Measurements from ENCODE around the gene UPF1.
"Not testable (repeated sequence)": the region's sequence is repeated elsewhere in the genome, so short reads cannot be mapped to it uniquely, and the experiment has no call there.

Gene UPF1

DNA sequence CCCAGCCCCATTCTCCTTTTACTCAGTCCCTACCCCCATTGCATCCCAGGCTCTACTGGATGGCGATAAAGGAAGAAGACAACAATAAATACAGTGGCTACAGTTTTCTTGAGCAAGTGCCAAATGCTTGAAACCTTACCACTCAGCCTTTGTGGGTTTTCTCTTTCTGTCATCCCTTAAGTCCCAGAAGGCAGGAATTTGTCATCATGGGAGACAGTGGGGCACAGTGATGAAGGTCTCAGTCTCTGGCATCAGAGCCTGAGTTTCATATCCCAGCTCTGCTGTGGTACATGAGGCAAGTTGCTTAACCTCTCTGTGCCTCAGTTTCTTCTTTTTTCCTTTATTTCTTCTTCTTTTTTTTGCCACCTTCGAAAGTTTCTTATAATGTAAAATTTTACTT lies 35.5 kb upstream of the UPF1 start:
- in situ Hi-C loops (cut with HindIII; ENCODE audit: low pct_ligation_motif_present, low pct_unique_long_range_greater_than_20kb, low sequenced_read_pairs), result no loop called here
- DNase-seq, result no peak

GRCh38 chr19:18798384-18799352 lies 33.1 kb upstream of the UPF1 start:
- in situ Hi-C loops (cut with HindIII; ENCODE audit: low pct_ligation_motif_present, low pct_unique_long_range_greater_than_20kb, low sequenced_read_pairs), result no loop called here
- no peak for DNase-seq

DNA sequence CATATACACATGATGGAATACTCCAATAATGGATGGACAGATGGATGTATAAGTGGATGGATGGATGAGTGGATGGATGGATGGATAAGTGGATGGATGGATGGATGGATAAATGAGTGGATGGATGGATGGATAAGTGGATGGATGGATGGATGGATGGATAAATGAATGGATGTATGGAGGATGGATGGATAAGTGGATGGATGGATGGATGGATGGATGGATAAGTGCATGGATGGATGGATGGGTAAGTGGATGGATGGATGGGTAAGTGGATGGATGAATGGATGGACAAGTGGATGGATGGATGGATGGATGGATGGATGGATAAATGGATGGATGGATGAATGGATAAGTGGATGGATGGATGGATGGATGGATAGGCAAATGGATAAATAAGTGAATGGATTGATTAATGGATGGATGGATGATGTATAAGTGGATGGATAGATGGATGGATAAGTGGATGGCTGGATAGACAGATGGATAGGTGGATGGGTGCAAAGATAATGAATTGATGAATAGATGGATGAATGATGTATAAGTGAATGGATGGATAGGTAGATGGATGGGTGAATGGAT lies 32.3 kb upstream of the UPF1 start:
- in situ Hi-C loops (cut with HindIII; ENCODE audit: low pct_ligation_motif_present, low pct_unique_long_range_greater_than_20kb, low sequenced_read_pairs), result no loop called here
- no peak for DNase-seq

- DNase-seq, result no peak
These were observed 31.7 kb upstream of the UPF1 start for GRCh38 chr19:18800079-18800478.

GRCh38 chr19:18800636-18801035 lies 31.1 kb upstream of the UPF1 start:
- in situ Hi-C loops (cut with HindIII; ENCODE audit: low pct_ligation_motif_present, low pct_unique_long_range_greater_than_20kb, low sequenced_read_pairs), result no loop called here
- no peak for DNase-seq

More at GRCh38 chr19:18800079-18800478, 31.7 kb upstream of the UPF1 start:
- in situ Hi-C loops (cut with HindIII; ENCODE audit: low pct_ligation_motif_present, low pct_unique_long_range_greater_than_20kb, low sequenced_read_pairs), result no loop called here

DNA sequence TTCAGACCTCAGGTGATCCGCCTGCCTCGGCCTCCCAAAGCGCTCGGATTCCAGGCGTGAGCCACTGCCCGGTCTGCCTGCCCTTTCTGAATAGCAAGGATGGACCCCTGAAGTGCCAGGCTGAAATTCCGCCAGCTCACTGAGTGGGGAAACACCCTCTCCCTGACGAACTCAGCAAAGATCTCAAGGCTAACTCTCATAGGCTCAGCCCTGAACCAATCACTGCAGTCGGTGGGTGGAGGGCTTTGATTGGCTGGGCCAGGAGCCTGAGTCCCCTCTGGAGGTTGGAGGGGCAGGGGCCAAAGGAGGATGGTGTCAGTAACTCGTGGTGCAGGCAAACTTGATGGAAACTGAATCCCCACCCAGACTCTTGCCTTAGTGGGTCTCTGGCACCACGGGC lies 29.4 kb upstream of the UPF1 start:
- DNase-seq, result no peak

GRCh38 chr19:18803550-18804138 lies 28.1 kb upstream of the UPF1 start:
- in situ Hi-C loops (cut with HindIII; ENCODE audit: low pct_ligation_motif_present, low pct_unique_long_range_greater_than_20kb, low sequenced_read_pairs), result no loop called here
- no peak for DNase-seq

More for the DNA sequence above, 29.4 kb upstream of the UPF1 start:
- in situ Hi-C loops (cut with HindIII; ENCODE audit: low pct_ligation_motif_present, low pct_unique_long_range_greater_than_20kb, low sequenced_read_pairs), result no loop called here

DNA sequence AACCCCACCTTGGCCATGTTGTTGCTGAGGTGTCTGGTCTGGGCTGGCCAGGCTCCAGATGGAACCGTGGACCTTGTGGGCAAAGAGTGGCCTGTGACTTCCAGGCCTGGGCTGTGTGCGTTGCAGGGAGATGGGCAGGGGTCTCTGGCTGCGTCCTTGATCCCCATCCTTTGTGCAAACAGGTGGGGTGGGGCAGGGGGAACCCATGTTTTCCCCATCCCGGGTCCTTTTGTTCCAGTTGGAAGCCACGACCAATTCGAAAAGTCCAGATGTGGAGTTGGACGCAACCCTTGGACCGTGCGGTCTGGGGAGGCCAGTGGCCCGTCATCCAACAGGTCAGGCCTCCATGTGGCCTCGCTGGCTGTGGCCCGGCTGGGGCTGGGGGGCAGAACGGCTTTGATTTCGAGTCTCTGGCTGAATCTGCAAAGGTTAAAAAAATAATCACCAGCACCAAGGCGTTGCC lies 27.6 kb upstream of the UPF1 start:
- in situ Hi-C loops (cut with HindIII; ENCODE audit: low pct_ligation_motif_present, low pct_unique_long_range_greater_than_20kb, low sequenced_read_pairs), result no loop called here
- no peak for DNase-seq

- no peak for DNase-seq
- in situ Hi-C loops (cut with HindIII; ENCODE audit: low pct_ligation_motif_present, low pct_unique_long_range_greater_than_20kb, low sequenced_read_pairs), result no loop called here
These were observed 27.1 kb upstream of the UPF1 start for GRCh38 chr19:18804643-18805042.

DNA sequence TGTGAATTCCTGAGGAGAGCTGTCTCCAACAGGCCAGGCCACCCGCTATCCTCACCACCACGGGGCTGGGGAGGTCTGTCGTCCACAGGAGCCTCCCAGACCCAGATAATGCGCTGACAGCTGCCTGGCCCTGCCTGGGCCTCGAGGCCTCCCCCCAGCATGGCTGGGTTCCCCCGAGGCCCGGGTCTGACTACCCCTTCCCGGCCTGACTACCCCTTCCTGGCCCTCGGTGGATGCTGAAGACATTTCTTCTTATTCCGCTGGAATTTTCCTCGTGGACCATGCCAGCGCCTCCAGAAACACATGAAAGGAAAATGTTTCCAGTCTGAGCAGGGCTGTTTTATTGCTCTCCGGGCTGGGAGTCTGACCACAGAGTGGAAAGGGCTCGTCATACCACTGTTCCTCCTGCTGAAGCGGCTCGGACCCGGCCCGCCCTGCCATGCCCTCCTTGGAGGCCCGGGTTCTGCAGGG lies 23.9 kb upstream of the UPF1 start:
- in situ Hi-C loops (cut with HindIII; ENCODE audit: low pct_ligation_motif_present, low pct_unique_long_range_greater_than_20kb, low sequenced_read_pairs), result no loop called here

DNA sequence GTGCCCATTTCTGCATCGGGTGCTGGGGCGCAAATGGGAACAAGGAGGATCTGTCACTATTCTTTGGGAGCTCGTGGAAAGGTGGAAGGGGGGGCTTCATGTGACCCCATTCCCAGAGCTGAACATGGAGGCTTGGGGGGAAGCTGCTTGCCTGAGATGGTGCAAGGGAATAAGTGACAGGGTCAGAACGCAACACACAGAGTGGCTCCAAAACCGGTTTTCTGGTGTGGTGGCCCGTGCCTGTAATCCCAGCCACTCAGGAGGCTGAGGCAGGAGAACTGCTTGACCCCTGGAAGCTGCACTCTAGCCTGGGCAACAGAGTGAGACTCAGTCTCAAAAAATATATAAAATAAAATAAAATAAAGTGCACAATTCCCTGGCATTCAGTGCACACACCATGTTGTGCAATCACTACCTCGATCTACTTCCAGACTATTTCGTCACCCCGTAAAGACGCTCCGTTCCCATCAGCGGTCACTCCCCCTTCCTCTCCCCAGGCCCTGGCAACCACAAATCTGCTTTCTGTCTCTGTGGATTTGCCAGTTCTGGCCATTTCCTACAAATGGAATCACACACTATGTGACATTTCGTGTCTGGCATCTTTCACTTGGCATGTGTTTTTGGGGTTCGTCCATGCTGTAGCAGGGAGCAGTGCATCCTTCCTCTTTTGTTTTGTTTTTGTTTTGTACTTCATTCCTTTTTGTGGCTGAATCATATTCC lies 22.4 kb upstream of the UPF1 start:
- in situ Hi-C loops (cut with HindIII; ENCODE audit: low pct_ligation_motif_present, low pct_unique_long_range_greater_than_20kb, low sequenced_read_pairs), result no loop called here
- no peak for DNase-seq

More for the DNA sequence above, 23.9 kb upstream of the UPF1 start:
- DNase-seq, result no peak

DNA sequence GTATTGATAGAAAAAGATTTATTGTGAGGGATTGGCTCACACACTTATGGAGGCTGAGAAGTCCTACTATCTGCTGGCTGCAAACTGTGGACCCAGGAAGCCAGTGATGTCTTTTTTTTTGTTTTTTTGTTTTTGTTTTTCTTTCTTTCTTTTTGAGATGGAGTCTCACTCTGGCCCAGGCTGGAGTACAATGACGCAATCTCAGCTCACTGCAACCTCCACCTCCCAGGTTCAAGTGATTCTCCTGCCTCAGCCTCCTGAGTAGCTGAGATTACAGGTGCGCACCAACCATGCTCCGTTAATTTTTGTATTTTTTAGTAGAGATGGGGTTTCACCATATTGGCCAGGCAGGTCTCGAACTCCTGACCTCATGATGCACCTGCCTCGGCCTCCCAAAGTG lies 20.1 kb upstream of the UPF1 start:
- DNase-seq; in situ Hi-C loops (cut with HindIII; ENCODE audit: low pct_ligation_motif_present, low pct_unique_long_range_greater_than_20kb, low sequenced_read_pairs): not testable (repeated sequence)

GRCh38 chr19:18814063-18814462 lies 17.7 kb upstream of the UPF1 start:
- in situ Hi-C loops (cut with HindIII; ENCODE audit: low pct_ligation_motif_present, low pct_unique_long_range_greater_than_20kb, low sequenced_read_pairs), result no loop called here
- DNase-seq, result no peak

DNA sequence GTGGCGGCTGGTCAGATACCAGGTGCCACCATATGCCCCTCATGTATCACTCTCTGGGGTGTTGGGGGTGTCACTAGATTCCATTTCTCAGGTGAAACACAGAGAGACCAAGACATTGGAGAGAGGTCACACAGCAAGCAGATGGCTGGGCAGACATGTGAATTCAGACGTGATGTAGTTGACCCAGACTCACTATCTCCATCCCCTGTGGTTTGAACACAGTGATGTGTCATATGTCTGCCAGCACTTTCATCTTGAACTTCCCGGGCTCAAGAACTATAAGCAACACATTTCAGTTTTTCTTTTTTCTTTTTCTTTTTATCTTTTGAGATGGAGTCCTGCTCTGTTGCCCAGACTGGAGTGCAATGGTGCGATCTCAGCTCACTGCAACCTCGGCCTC lies 16.1 kb upstream of the UPF1 start:
- in situ Hi-C loops (cut with HindIII; ENCODE audit: low pct_ligation_motif_present, low pct_unique_long_range_greater_than_20kb, low sequenced_read_pairs), result no loop called here

DNA sequence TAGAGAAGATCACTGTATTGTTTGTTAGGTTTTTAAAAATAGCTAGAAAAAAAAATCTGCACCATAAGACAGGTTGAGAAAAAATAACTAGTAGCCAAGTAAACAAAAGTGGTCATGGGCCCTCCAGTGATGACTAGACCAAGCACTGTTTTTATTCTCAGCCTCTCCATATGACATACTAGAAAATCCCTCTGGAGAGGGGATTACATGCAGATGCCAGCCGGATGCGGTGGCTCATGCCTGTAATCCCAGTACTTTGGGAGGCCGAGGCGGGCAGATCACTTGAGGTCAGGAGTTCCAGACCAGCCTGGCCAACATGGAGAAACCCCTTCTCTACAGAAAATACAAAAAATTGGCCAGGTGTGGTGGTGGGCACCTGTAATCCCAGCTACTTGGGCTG lies 15.1 kb upstream of the UPF1 start:
- in situ Hi-C loops (cut with HindIII; ENCODE audit: low pct_ligation_motif_present, low pct_unique_long_range_greater_than_20kb, low sequenced_read_pairs); DNase-seq: not testable (repeated sequence)

More for the DNA sequence above, 16.1 kb upstream of the UPF1 start:
- DNase-seq, result no peak

GRCh38 chr19:18817574-18817973 lies 14.2 kb upstream of the UPF1 start:
- in situ Hi-C loops (cut with HindIII; ENCODE audit: low pct_ligation_motif_present, low pct_unique_long_range_greater_than_20kb, low sequenced_read_pairs), result no loop called here
- no peak for DNase-seq

- in situ Hi-C loops (cut with HindIII; ENCODE audit: low pct_ligation_motif_present, low pct_unique_long_range_greater_than_20kb, low sequenced_read_pairs), result no loop called here
- DNase-seq, result no peak
These were observed 3.0 kb upstream of the UPF1 start for GRCh38 chr19:18828786-18829185.

- in situ Hi-C loops (cut with HindIII; ENCODE audit: low pct_ligation_motif_present, low pct_unique_long_range_greater_than_20kb, low sequenced_read_pairs), result no loop called here
- no peak for DNase-seq
These were observed 1.3 kb upstream of the UPF1 start for GRCh38 chr19:18830488-18830887.

Data from ACHN (cell line).